Karpas-422 (cell line): Measurements from ENCODE around the gene TAAR2. TPM values are rescaled to one million over a fixed set of nuclear protein-coding genes. Genes with fewer than 3 reads are reported as not detected.

Experiments used
- DNase-seq: peaks from one replicate; pipeline ENCODE4 v3.0.0-alpha.2; 2015
- H2AFZ ChIP-seq: fragments of 200-600 bp; sonication (generic); 2 replicates; pipeline ENCODE4 v1.6.1; 2014; ENCODE audit warnings: antibody characterized with exemption, low read length, mixed read lengths
- H3K27ac ChIP-seq: fragments of 200-600 bp; sonication (generic); 2 replicates; pipeline ENCODE4 v1.5.1; 2014; ENCODE audit warnings: mild to moderate bottlenecking, low read length, moderate library complexity
- H3K27me3 ChIP-seq: fragments of 200-600 bp; sonication (generic); 2 replicates; pipeline ENCODE4 v1.6.1; 2014; ENCODE audit warnings: low read length, mixed read lengths
- H3K36me3 ChIP-seq: fragments of 200-600 bp; sonication (generic); 2 replicates; pipeline ENCODE4 v1.6.1; 2014; ENCODE audit warnings: low read length, mixed read lengths; ENCODE audit not compliant: insufficient read depth
- H3K4me1 ChIP-seq: fragments of 200-600 bp; sonication (generic); 2 replicates; pipeline ENCODE4 v1.6.1; 2014; ENCODE audit warnings: mild to moderate bottlenecking, low read length, mixed read lengths
- H3K4me2 ChIP-seq: fragments of 200-600 bp; sonication (generic); 2 replicates; pipeline ENCODE4 v1.6.1; 2014; ENCODE audit warnings: low read length, low read depth, mild to moderate bottlenecking; ENCODE audit not compliant: poor library complexity, severe bottlenecking
- H3K4me3 ChIP-seq: fragments of 200-600 bp; sonication (generic); 2 replicates; pipeline ENCODE4 v1.5.1; 2014; ENCODE audit warnings: mild to moderate bottlenecking, antibody characterized with exemption, low read length, mixed read lengths
- H3K79me2 ChIP-seq: fragments of 200-600 bp; sonication (generic); 2 replicates; pipeline ENCODE4 v1.6.1; 2014; ENCODE audit warnings: mild to moderate bottlenecking, low read length, mixed read lengths
- H3K9ac ChIP-seq: fragments of 200-600 bp; sonication (generic); 2 replicates; pipeline ENCODE4 v1.6.0; 2014; ENCODE audit warnings: low read length
- H3K9me2 ChIP-seq: fragments of 200-600 bp; sonication (generic), shearing (Covaris generic); replicated peaks from 2 replicates; pipeline ENCODE4 v1.6.0; 2014; ENCODE audit warnings: mild to moderate bottlenecking, low read length, moderate library complexity; ENCODE audit not compliant: insufficient read depth
- H3K9me3 ChIP-seq: fragments of 300-700, 200-600 bp; sonication (generic); 2 replicates; pipeline ENCODE4 v1.6.1; 2014; ENCODE audit warnings: low read length, mixed read lengths
- H4K20me1 ChIP-seq: fragments of 200-600 bp; sonication (generic); 2 replicates; pipeline ENCODE4 v1.6.1; 2014; ENCODE audit warnings: mild to moderate bottlenecking, antibody characterized with exemption, low read length, low read depth; ENCODE audit not compliant: insufficient read depth
- total RNA-seq: library from RNA; depleted of rRNA; stranded (reverse); fragments of >200 nt; shearing (Covaris generic); gene quantifications from 2 replicates; pipeline ENCODE4 v1.2.3, GENCODE V29; 2014; ENCODE audit warnings: low replicate concordance; rRNA removed

Gene TAAR2
- total RNA-seq, 1 experiment from 2014 or later, result not detected

GRCh38 chr6:132571774-132572173 is 52.3 kb downstream of the TAAR2 start:
- H3K27me3 ChIP-seq, result no peaks in the 10 kb centered on the region
- H3K36me3 ChIP-seq, result no peaks in the 10 kb centered on the region
- no peaks in the 10 kb centered on the region for H4K20me1 ChIP-seq
- no peak overlapping the region for H3K4me2 ChIP-seq
- no peak overlapping the region for H2AFZ ChIP-seq
- no peaks in the 10 kb centered on the region for H3K79me2 ChIP-seq
- no peaks in the 10 kb centered on the region for H3K9me2 ChIP-seq
- no peak overlapping the region for H3K27ac ChIP-seq
- DNase-seq, result no peak
- H3K9ac ChIP-seq, result no peak overlapping the region
- no peak overlapping the region for H3K4me3 ChIP-seq
- no peaks in the 10 kb centered on the region for H3K4me1 ChIP-seq
- no peaks in the 10 kb centered on the region for H3K9me3 ChIP-seq

DNA sequence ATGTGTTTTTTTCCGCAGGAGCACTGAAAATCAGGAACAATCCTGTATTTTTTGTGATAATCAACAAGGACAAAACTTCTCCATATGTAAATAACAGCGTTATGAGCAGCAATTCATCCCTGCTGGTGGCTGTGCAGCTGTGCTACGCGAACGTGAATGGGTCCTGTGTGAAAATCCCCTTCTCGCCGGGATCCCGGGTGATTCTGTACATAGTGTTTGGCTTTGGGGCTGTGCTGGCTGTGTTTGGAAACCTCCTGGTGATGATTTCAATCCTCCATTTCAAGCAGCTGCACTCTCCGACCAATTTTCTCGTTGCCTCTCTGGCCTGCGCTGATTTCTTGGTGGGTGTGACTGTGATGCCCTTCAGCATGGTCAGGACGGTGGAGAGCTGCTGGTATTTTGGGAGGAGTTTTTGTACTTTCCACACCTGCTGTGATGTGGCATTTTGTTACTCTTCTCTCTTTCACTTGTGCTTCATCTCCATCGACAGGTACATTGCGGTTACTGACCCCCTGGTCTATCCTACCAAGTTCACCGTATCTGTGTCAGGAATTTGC is 53.8 kb downstream of the TAAR2 start, which contains the start of gene TAAR6:
Gene TAAR6 (plus strand): TSS at position 102 of the 557 bp plus-strand sequence. CDS start 0 bp downstream, at position 102.
- no peak within 1 kb of the TSS for H3K27ac ChIP-seq
- H2AFZ ChIP-seq, result no peak within 1 kb of the TSS
- no peaks in the 10 kb centered on the region for H3K9me2 ChIP-seq
- no peaks in the 10 kb centered on the region for H3K79me2 ChIP-seq
- no peaks in the 10 kb centered on the region for H3K4me1 ChIP-seq
- no peak within 1 kb of the TSS for H3K4me2 ChIP-seq
- H3K9ac ChIP-seq, result no peak within 1 kb of the TSS
- H3K9me3 ChIP-seq, result no peaks in the 10 kb centered on the region
- H3K4me3 ChIP-seq, result no peak within 1 kb of the TSS
- H3K36me3 ChIP-seq, result no peaks in the 10 kb centered on the region
- no peak for DNase-seq
- H3K27me3 ChIP-seq, result no peaks in the 10 kb centered on the region
- no peaks in the 10 kb centered on the region for H4K20me1 ChIP-seq

- Histone ChIP-seq H3K27ac (no peak overlapping the region), H3K9me3 (no peaks in the 10 kb centered on the region), H3K36me3 (no peaks in the 10 kb centered on the region), H3K9ac (no peak overlapping the region), H3K79me2 (no peaks in the 10 kb centered on the region), H3K9me2 (no peaks in the 10 kb centered on the region), H2AFZ (no peak overlapping the region), H3K4me1 (no peaks in the 10 kb centered on the region), H3K27me3 (no peaks in the 10 kb centered on the region), H3K4me2 (no peak overlapping the region), H3K4me3 (no peak overlapping the region), H4K20me1 (no peaks in the 10 kb centered on the region)
- no peak for DNase-seq
Observed at GRCh38 chr6:132569170-132569569, 54.9 kb downstream of the TAAR2 start.

DNA sequence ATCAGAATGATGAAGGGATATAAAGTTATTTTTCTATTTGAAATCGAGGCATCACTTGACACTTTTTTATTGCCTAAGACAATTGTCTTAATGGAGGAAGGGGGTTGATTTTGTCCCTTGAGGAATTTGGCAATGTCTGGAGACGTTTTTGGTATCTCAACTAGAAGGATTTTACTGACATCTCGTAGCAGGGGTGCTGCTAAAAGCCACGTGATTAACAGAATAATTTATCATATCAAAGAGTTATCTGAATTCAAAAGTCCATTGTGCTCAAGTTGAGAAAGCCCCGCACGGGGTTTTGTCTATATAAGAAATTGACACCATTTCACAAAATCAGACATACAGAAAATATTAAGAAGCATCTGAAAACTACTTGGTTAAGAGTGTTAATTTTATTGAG is 55.5 kb downstream of the TAAR2 start:
- no peaks in the 10 kb centered on the region for H3K9me2 ChIP-seq
- H3K36me3 ChIP-seq, result no peaks in the 10 kb centered on the region
- H2AFZ ChIP-seq, result no peak overlapping the region
- H4K20me1 ChIP-seq, result no peaks in the 10 kb centered on the region
- no peak overlapping the region for H3K4me2 ChIP-seq
- H3K79me2 ChIP-seq, result no peaks in the 10 kb centered on the region
- no peaks in the 10 kb centered on the region for H3K4me1 ChIP-seq
- no peak overlapping the region for H3K27ac ChIP-seq
- no peak overlapping the region for H3K4me3 ChIP-seq
- DNase-seq, result no peak
- no peak overlapping the region for H3K9ac ChIP-seq
- H3K9me3 ChIP-seq, result no peaks in the 10 kb centered on the region
- H3K27me3 ChIP-seq, result no peaks in the 10 kb centered on the region

GRCh38 chr6:132567566-132567965 is 56.5 kb downstream of the TAAR2 start:
- Histone ChIP-seq H3K4me1 (no peaks in the 10 kb centered on the region), H3K79me2 (no peaks in the 10 kb centered on the region), H3K36me3 (no peaks in the 10 kb centered on the region), H3K4me3 (no peak overlapping the region), H2AFZ (no peak overlapping the region), H3K27me3 (no peaks in the 10 kb centered on the region), H3K27ac (no peak overlapping the region), H3K9me3 (no peaks in the 10 kb centered on the region), H4K20me1 (no peaks in the 10 kb centered on the region), H3K9me2 (no peaks in the 10 kb centered on the region), H3K4me2 (no peak overlapping the region), H3K9ac (no peak overlapping the region)
- no peak for DNase-seq

Other genes starting within 250 kb of the TAAR2 start
- gene MOXD1, start 222.8 kb downstream of the TAAR2 start, total RNA-seq, result not detected in 2 replicates
- 38.5 and 39.7 TPM in 2 replicates for gene STX7, start 111.2 kb downstream of the TAAR2 start, total RNA-seq
- gene TAAR9, start 86.0 kb downstream of the TAAR2 start, total RNA-seq, result not detected in 2 replicates
- not detected in 2 replicates for gene TAAR8, start 71.6 kb downstream of the TAAR2 start, total RNA-seq
- gene TAAR6, start 54.0 kb downstream of the TAAR2 start, total RNA-seq, result not detected in 2 replicates
- gene TAAR5, start 34.5 kb downstream of the TAAR2 start, total RNA-seq, result not detected in 2 replicates
- gene TAAR1, start 34.9 kb upstream of the TAAR2 start, total RNA-seq, result not detected in 2 replicates
- not detected in 2 replicates for gene VNN1, start 89.8 kb upstream of the TAAR2 start, total RNA-seq
- gene VNN2, start 133.6 kb upstream of the TAAR2 start, total RNA-seq, result 43.4 and 48.9 TPM in 2 replicates
- gene SLC18B1, start 174.4 kb upstream of the TAAR2 start, total RNA-seq, result 0.60 and 0.72 TPM in 2 replicates
- 1,944 and 3,479 TPM in 2 replicates for gene RPS12, start 190.3 kb upstream of the TAAR2 start, total RNA-seq